Stomach (tissue), 9 donors: ENCODE measurements around the gene ESPN. TPM values are rescaled to one million over a fixed set of nuclear protein-coding genes. Genes with fewer than 3 reads are reported as not detected.

ENCODE experiments used
- DNase-seq, 2 donors: peaks; one replicate each; pipeline versions ENCODE4 v3.0.0 to v3.0.0-alpha.2; 2013 to 2019
- H3K27ac ChIP-seq, 5 donors: fragments of 200-600 bp in 4 of 5; sonication (generic) in 4 of 5; one replicate each; pipeline ENCODE4 v1.5.1; 2013 to 2019; ENCODE audit warnings: mild to moderate bottlenecking in 1 of 5, moderate library complexity in 1 of 5
- H3K27me3 ChIP-seq, 3 donors: fragments of 200-600 bp; sonication (generic); one replicate each; pipeline ENCODE4 v1.5.1; 2017 to 2019; ENCODE audit warnings: mixed run types in 1 of 3
- H3K36me3 ChIP-seq, 4 donors: fragments of 200-600 bp; sonication (generic); 1 replicate in 3 of 4; 2 replicates in 1 of 4; pipeline ENCODE4 v1.5.1; 2016 to 2019
- H3K4me1 ChIP-seq, 4 donors: fragments of 200-600 bp; sonication (generic); one replicate each; pipeline ENCODE4 v1.5.1; 2016 to 2019
- H3K4me3 ChIP-seq, 4 donors: fragments of 200-600 bp; sonication (generic) in 3 of 4; one replicate each; pipeline ENCODE4 v1.5.1; 2016 to 2019; ENCODE audit warnings: mild to moderate bottlenecking in 1 of 4
- H3K9me3 ChIP-seq, 4 donors: fragments of 200-600 bp; sonication (generic); one replicate each; pipeline ENCODE4 v1.5.1; 2016 to 2019
- CTCF ChIP-seq, 7 experiments: fragments of 450-650 bp in 4 of 7; fragments of 200-600 bp in 3 of 7; sonication (generic) in 3 of 7; IDR thresholded peaks; one replicate each; pipeline ENCODE4 v1.5.1; 2016 to 2019; ENCODE audit warnings: antibody characterized with exemption in 7 of 7, control low read depth in 2 of 7, mild to moderate bottlenecking in 1 of 7
- EP300 ChIP-seq: sonication (generic); formaldehyde crosslinking; IDR thresholded peaks from one replicate; pipeline ENCODE4 v1.6.1; 2017; ENCODE audit warnings: antibody characterized with exemption
- POLR2A ChIP-seq, 4 donors: fragments of 450-650 bp; IDR thresholded peaks; one replicate each; pipeline ENCODE4 v1.6.1; 2016; ENCODE audit warnings: antibody characterized with exemption in 4 of 4, control low read depth in 2 of 4, mild to moderate bottlenecking in 1 of 4, moderate library complexity in 1 of 4
- POLR2AphosphoS5 ChIP-seq, 3 donors: sonication (generic); formaldehyde crosslinking; IDR thresholded peaks; one replicate each; pipeline ENCODE4 v1.6.1; 2016; ENCODE audit warnings: antibody characterized with exemption in 3 of 3
- WGBS, 5 donors: extraction: QIAGEN DNeasy Blood & Tissue Kit in 3 of 5; methylation state at CpG; one replicate each; pipeline versions ENCODE4 v1.1.5 to v1.1.7; 2013 to 2018; 5-methylcytosine and 5-hydroxymethylcytosine counted together
- intact Hi-C: fragments of 100-400 bp; cut with DNase I; formaldehyde crosslinking; loops from one replicate; pipeline ENCODE4 v1.15.1; 2023; ENCODE audit warnings: low total_unique reads
- polyA plus RNA-seq, 3 donors: library from polyadenylated mRNA; stranded (reverse); fragments of 200-250 nt; gene quantifications; one replicate each; pipeline ENCODE4 v1.2.3, GENCODE V29; 2013
- total RNA-seq, 5 donors: library from RNA; depleted of rRNA; stranded (reverse); fragments of >200 nt; gene quantifications; one replicate each; pipeline versions ENCODE4 v1.1.0 to v1.2.3, GENCODE V29; 2014 to 2016
- donor health status: healthy with polysubstance abuse.
- donor health status: Bipolar disorder and iron deficiency.
- donor health status: healthy.

ESPN gene
- total and polyA plus RNA-seq, 8 donors: 1.5 to 68.4 (median 4.8) TPM; not detected in 2

DNA sequence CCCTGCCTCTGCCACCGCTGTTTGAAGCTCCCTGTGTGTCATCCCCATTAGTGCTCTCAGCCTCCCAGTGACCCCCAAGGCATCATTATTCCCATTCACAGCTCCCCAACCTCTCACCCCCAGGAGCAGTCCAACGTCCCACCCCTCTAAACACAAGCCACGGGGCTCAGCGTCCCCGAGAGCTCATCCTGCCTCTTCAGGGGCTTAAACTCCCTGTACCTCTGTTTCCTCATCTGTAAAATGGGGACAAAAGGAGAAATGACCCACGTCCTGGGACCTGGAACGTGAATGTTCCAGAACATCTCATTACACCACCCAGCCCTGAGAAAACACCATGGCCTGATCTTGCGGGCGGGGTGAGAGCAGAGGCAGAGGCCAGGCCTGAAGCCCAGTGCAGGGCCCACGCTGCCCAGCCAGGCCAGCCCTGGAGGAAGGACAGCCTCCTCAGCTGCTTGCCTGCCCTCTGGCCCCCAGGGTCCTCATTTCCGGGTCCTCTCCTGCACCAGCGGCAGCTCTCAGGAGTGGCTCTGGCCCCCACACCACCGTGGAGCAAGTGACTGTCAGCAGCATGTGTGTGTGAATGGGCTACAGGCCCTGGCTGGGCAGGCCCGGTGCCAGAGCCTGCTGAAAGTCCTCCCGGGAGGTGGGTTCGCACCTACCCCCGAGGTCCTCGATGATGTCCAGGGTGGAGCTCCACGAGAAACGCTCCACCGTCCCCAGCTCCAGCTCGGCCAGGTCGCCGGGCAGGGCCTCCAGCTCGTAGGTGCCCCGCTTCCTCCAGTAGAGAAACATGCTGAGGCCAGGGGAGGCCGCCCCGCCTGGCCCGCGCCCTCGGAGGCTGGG lies 81.0 kb downstream of the ESPN start:
- Histone ChIP-seq H3K36me3 (no peaks in the 10 kb centered on the region), H3K4me3 (no peak overlapping the region), H3K27me3 (peaks cover 0 to 59% (median 7%) of the 10 kb centered on the region in 3 donors), H3K9me3 (no peaks in the 10 kb centered on the region), H3K27ac (no peak overlapping the region), H3K4me1 (peaks cover 4 to 13% (median 6%) of the 10 kb centered on the region in 4 donors)
- WGBS, 5 donors: 80 to 89% (median 83%) methylated on average over 20 to 31 of the region's 31 CpGs
- TF ChIP-seq POLR2A (IDR thresholded peaks at IDR 0.05) (no peak), EP300 (no peak), POLR2AphosphoS5 (IDR thresholded peaks at IDR 0.05) (no peak), CTCF (IDR thresholded peaks at IDR 0.05) (no peak)
- intact Hi-C loops: no loop called here
- DNase-seq: peak in 1 of 2 donors; percentile 3

DNA sequence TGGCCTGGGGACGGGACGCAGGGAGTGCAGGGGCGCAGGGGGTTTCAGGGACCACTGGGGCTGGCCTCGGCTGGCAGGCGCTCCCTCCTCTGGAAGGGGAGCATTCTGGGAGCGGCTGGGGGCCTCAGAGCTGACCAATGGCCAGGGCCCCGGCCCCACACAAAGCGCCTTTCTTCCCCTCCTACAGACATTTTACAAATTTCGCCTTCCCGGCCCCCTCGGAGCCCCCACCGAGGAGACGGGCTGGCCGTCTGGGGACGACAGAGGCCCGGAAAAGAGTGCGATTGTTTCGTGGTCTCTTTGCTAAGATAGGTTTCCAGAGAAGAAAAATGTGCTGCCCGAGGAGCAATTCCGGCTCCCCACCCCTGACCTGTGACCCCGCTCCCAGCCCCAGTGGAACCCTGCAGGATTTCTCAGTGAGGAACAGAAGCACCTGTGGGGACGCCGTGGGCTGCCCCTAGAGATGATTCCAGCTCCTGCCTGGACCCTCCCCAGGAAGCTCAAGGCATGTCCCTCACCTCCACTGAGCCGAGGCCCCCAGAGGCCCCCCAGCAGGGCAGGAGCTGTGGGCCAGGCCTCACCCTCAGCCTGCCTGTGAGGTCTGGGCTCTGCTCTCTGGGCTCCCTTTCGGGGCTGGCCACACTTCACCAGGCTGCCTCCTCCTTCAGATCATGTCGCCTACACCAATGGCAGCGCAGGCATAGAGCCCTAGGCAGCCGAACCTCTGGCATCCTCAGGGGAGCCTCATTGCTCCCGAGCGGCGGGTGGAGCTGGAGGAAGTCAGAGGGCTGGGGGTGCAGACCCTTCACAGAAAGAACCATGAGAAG lies 81.8 kb downstream of the ESPN start:
- Histone ChIP-seq H3K27me3 (peaks cover 0 to 59% (median 7%) of the 10 kb centered on the region in 3 donors), H3K9me3 (no peaks in the 10 kb centered on the region), H3K36me3 (no peaks in the 10 kb centered on the region), H3K27ac (no peak overlapping the region), H3K4me3 (no peak overlapping the region), H3K4me1 (peaks cover 4 to 13% (median 6%) of the 10 kb centered on the region in 4 donors)
- DNase-seq: peak in 1 of 2 donors; percentile 5
- no peak for TF ChIP-seq POLR2A (IDR thresholded peaks at IDR 0.05)
- no peak for TF ChIP-seq EP300
- TF ChIP-seq CTCF (IDR thresholded peaks at IDR 0.05): no peak
- TF ChIP-seq POLR2AphosphoS5 (IDR thresholded peaks at IDR 0.05): no peak
- 69 to 77% (median 72%) methylated on average over 20 to 31 of the region's 31 CpGs for WGBS, 5 donors
- intact Hi-C loops: no loop called here

GRCh38 chr1:6507037-6507428 lies 82.5 kb downstream of the ESPN start:
- intact Hi-C loops: no loop called here
- no peak for DNase-seq

More at GRCh38 chr1:6507037-6507428, 82.5 kb downstream of the ESPN start:
- Histone ChIP-seq H3K36me3 (no peaks in the 10 kb centered on the region), H3K27ac (no peak overlapping the region), H3K27me3 (peaks cover 0 to 55% (median 7%) of the 10 kb centered on the region in 3 donors), H3K4me1 (peaks cover under 1 to 9% (median 3%) of the 10 kb centered on the region in 4 donors), H3K4me3 (no peak overlapping the region), H3K9me3 (no peaks in the 10 kb centered on the region)
- 63 to 74% (median 64%) methylated on average over 6 to 7 of the region's 7 CpGs for WGBS, 5 donors
- TF ChIP-seq EP300 (no peak), CTCF (IDR thresholded peaks at IDR 0.05) (no peak), POLR2A (IDR thresholded peaks at IDR 0.05) (no peak), POLR2AphosphoS5 (IDR thresholded peaks at IDR 0.05) (no peak)
